HepG2 (cell line): ENCODE results near the gene DDIT4. TPM values are rescaled to one million over a fixed set of nuclear protein-coding genes. Genes with fewer than 3 reads are reported as not detected.

ENCODE experiments used
- ERF ChIP-seq: IDR thresholded peaks from 2 replicates; pipeline ENCODE4 v1.6.1; 2018; ENCODE audit warnings: missing biosample characterization, missing genetic modification reagents
- FOXO4 ChIP-seq: sonication (generic); formaldehyde crosslinking; conservative IDR thresholded peaks from 2 replicates; pipeline ENCODE4 v1.8.1; 2023; ENCODE audit warnings: missing genetic modification reagents
- HINFP ChIP-seq: sonication (generic); formaldehyde crosslinking; IDR thresholded peaks from 2 replicates; pipeline ENCODE4 v1.4.0; 2020; ENCODE audit warnings: low read depth, mild to moderate bottlenecking, missing genetic modification reagents
- IKZF4 ChIP-seq: sonication (generic); formaldehyde crosslinking; IDR thresholded peaks from 2 replicates; pipeline ENCODE4 v1.5.1; 2020; ENCODE audit warnings: borderline replicate concordance, mild to moderate bottlenecking, low read depth, missing genetic modification reagents; ENCODE audit errors: not compliant biosample characterization
- ISL2 ChIP-seq: sonication (generic); formaldehyde crosslinking; IDR thresholded peaks from 2 replicates; pipeline ENCODE4 v1.5.0; 2020; ENCODE audit warnings: missing genetic modification reagents
- KDM2A ChIP-seq: sonication (generic); formaldehyde crosslinking; IDR thresholded peaks from 2 replicates; pipeline ENCODE4 v1.4.0; 2020; ENCODE audit warnings: low read depth, missing genetic modification reagents, borderline replicate concordance
- MAF1 ChIP-seq: sonication (generic); formaldehyde crosslinking; IDR thresholded peaks from 2 replicates; pipeline ENCODE4 v1.5.0; 2020; ENCODE audit warnings: missing genetic modification reagents, borderline replicate concordance
- MEIS2 ChIP-seq: sonication (generic); formaldehyde crosslinking; IDR thresholded peaks from 2 replicates; pipeline ENCODE4 v1.9.0; 2021; ENCODE audit warnings: mild to moderate bottlenecking, missing genetic modification reagents
- MIXL1 ChIP-seq: IDR thresholded peaks from 2 replicates; pipeline ENCODE4 v1.6.1; 2016
- MXI1 ChIP-seq: IDR thresholded peaks from 3 replicates; pipeline ENCODE4 v1.6.1; 2012; ENCODE audit warnings: low read depth, low read length, inconsistent platforms, borderline replicate concordance
- MYC ChIP-seq: sonication (generic); formaldehyde crosslinking; IDR thresholded peaks from 2 replicates; pipeline ENCODE4 v1.9.0; 2021; ENCODE audit warnings: missing genetic modification reagents, borderline replicate concordance
- NONO ChIP-seq, 2 experiments: fragments of 450-650 bp in 1 of 2; sonication (generic) in 1 of 2; formaldehyde crosslinking in 1 of 2; IDR thresholded peaks in 1 of 2; conservative IDR thresholded peaks in 1 of 2; 2 replicates each; pipeline versions ENCODE4 v1.6.1 to v1.8.0; 2017 to 2022; ENCODE audit warnings: mild to moderate bottlenecking in 1 of 2, missing genetic modification reagents in 1 of 2, moderate library complexity in 1 of 2
- PTBP1 ChIP-seq: fragments of 200-400 bp; formaldehyde crosslinking; IDR thresholded peaks from 2 replicates; pipeline ENCODE4 v1.6.1; 2018; ENCODE audit warnings: low read length, low read depth; ENCODE audit not compliant: poor library complexity, severe bottlenecking
- RARA ChIP-seq: IDR thresholded peaks from 2 replicates; pipeline ENCODE4 v1.6.1; 2016; ENCODE audit warnings: missing genetic modification reagents, missing compliant biosample characterization
- SNAI1 ChIP-seq: sonication (generic); formaldehyde crosslinking; IDR thresholded peaks from 2 replicates; pipeline ENCODE4 v1.5.0; 2020; ENCODE audit warnings: mild to moderate bottlenecking, missing genetic modification reagents, borderline replicate concordance
- TEAD3 ChIP-seq: optimal IDR thresholded peaks from 2 replicates; pipeline ENCODE3; 2016; ENCODE audit warnings: borderline replicate concordance
- TOE1 ChIP-seq: sonication (generic); formaldehyde crosslinking; IDR thresholded peaks from 2 replicates; pipeline ENCODE4 v1.4.0; 2020; ENCODE audit warnings: mild to moderate bottlenecking, missing genetic modification reagents
- UBTF ChIP-seq: sonication (generic); formaldehyde crosslinking; IDR thresholded peaks from 2 replicates; pipeline ENCODE4 v1.4.0; 2020; ENCODE audit warnings: mild to moderate bottlenecking, missing genetic modification reagents
- ZBTB7B ChIP-seq: sonication (generic); formaldehyde crosslinking; IDR thresholded peaks from 2 replicates; pipeline ENCODE4 v1.4.0; 2020; ENCODE audit warnings: missing genetic modification reagents
- ZFY ChIP-seq: sonication (generic); formaldehyde crosslinking; IDR thresholded peaks from 2 replicates; pipeline ENCODE4 v1.4.0; 2020; ENCODE audit warnings: missing genetic modification reagents
- ZNF124 ChIP-seq: sonication (generic); formaldehyde crosslinking; IDR thresholded peaks from 2 replicates; pipeline ENCODE4 v1.4.0; 2020; ENCODE audit warnings: missing genetic modification reagents
- ZNF3 ChIP-seq: IDR thresholded peaks from 2 replicates; pipeline ENCODE4 v1.7.0; 2017; ENCODE audit warnings: inconsistent platforms
- ZNF784 ChIP-seq: sonication (generic); formaldehyde crosslinking; IDR thresholded peaks from 2 replicates; pipeline ENCODE4 v1.5.1; 2020; ENCODE audit warnings: missing genetic modification reagents, mild to moderate bottlenecking, borderline replicate concordance
- ZNF792 ChIP-seq: IDR thresholded peaks from 2 replicates; pipeline ENCODE4 v1.6.1; 2016
- polyA plus RNA-seq, 8 experiments: library from polyadenylated mRNA; depleted of rRNA in 3 of 8; stranded (reverse) in 7 of 8; unstranded in 1 of 8; fragments of >200 nt; fragmentation: Illumina TruSeq in 4 of 8; extraction: Trizol in 4 of 8; gene quantifications; 2 replicates each; pipeline versions ENCODE4 v1.2.1 to v1.2.3, GENCODE V29; 2011 to 2016; ENCODE audit warnings: low read depth in 4 of 8, missing spikeins in 1 of 8, mixed read lengths in 1 of 8; ENCODE audit not compliant: insufficient read depth in 1 of 8
- total RNA-seq, 5 experiments: library from RNA; depleted of rRNA; stranded (reverse); fragments of >200 nt; fragmentation: Illumina TruSeq; extraction: Trizol; gene quantifications; 2 replicates each; pipeline ENCODE4 v1.2.3, GENCODE V29; 2016; ENCODE audit warnings: low read depth in 1 of 5

DDIT4 gene
- total and polyA plus RNA-seq, 2 of the 13 experiments (the other 11 are each of a cell fraction or from before 2014, with no cell fraction given), result 35.6 to 40.7 TPM

GRCh38 chr10:72272689-72273409 lies 875 bp upstream of the DDIT4 start (continued):
- TF ChIP-seq HINFP (CRISPR knock-in tag) (peak; percentile 93), TEAD3 (CRISPR knock-in tag) (peak; percentile 59), ZNF124 (peak; percentile 96), ERF (CRISPR knock-in tag) (peak; percentile 86), FOXO4 (0 out of 2 replicates have a peak, but pooled peaks have one; percentile 84), MYC (CRISPR knock-in tag) (peak; percentile 73), PTBP1 (no peak), IKZF4 (CRISPR knock-in tag) (peak; percentile 19), KDM2A (CRISPR knock-in tag) (peak; percentile 96), ZBTB7B (CRISPR knock-in tag) (peak; percentile 62; the same call in 1 of the 2 replicates), ISL2 (CRISPR knock-in tag) (peak; percentile 69; the same call in 1 of the 2 replicates), MXI1 (peak; percentile 66; the same call in 1 of the 3 replicates), MEIS2 (peak; percentile 86), RARA (CRISPR knock-in tag) (peak; percentile 55), ZFY (CRISPR knock-in tag) (peak; percentile 39; the same call in 1 of the 2 replicates), ZNF784 (CRISPR knock-in tag) (no peak), ZNF792 (peak; percentile 68; the same call in 1 of the 2 replicates), MAF1 (CRISPR knock-in tag) (no peak), UBTF (CRISPR knock-in tag) (peak; percentile 84), TOE1 (peak; percentile 83; the same call in 1 of the 2 replicates), SNAI1 (CRISPR knock-in tag) (0 out of 2 replicates have a peak, but pooled peaks have one; percentile 22), MIXL1 (no peak; the same call in 1 of the 2 replicates), NONO (IDR thresholded peaks at IDR 0.05) (no peak), NONO (CRISPR knock-in tag; conservative IDR thresholded peaks at IDR 0.05) (peak; percentile 76), ZNF3 (CRISPR knock-in tag) (no peak)
